Right lobe of liver (tissue), 6 donors: ENCODE measurements around the gene KCTD10. TPM values are rescaled to one million over a fixed set of nuclear protein-coding genes. Genes with fewer than 3 reads are reported as not detected.
"Not testable (repeated sequence)": the region's sequence is repeated elsewhere in the genome, so short reads cannot be mapped to it uniquely, and the experiment has no call there.

Source experiments
- ATAC-seq, 4 donors: fragments of 200-7000 bp; cut with Tn5 transposase; one replicate each; pipeline ENCODE4 v1.9.1; 2020; ENCODE audit warnings: mild to moderate bottlenecking in 4 of 4, moderate library complexity in 4 of 4
- DNase-seq, 3 donors: peaks; one replicate each; pipeline ENCODE4 v3.0.0-alpha.2; 2020
- H3K27ac ChIP-seq, 3 donors: fragments of 200-600 bp; one replicate each; pipeline ENCODE4 v1.8.0; 2022
- H3K27me3 ChIP-seq, 2 donors: fragments of 200-600 bp; one replicate each; pipeline ENCODE4 v1.8.0; 2022
- H3K36me3 ChIP-seq, 4 donors: fragments of 200-600 bp; sonication (generic) in 1 of 4; one replicate each; pipeline versions ENCODE4 v1.5.1 to v1.8.0; 2017 to 2022; ENCODE audit warnings: control low read depth in 1 of 4
- H3K4me1 ChIP-seq, 4 donors: fragments of 200-600 bp; sonication (generic) in 1 of 4; one replicate each; pipeline versions ENCODE4 v1.5.1 to v1.8.0; 2017 to 2022; ENCODE audit warnings: control low read depth in 1 of 4
- H3K4me3 ChIP-seq, 3 donors: fragments of 200-600 bp; one replicate each; pipeline ENCODE4 v1.8.0; 2022
- H3K9me3 ChIP-seq, 4 donors: fragments of 200-600 bp; sonication (generic) in 1 of 4; one replicate each; pipeline versions ENCODE4 v1.5.1 to v1.8.0; 2017 to 2022; ENCODE audit warnings: control low read depth in 1 of 4
- POLR2A ChIP-seq: fragments of 450-650 bp; IDR thresholded peaks from one replicate; pipeline ENCODE4 v1.6.1; 2017; ENCODE audit warnings: antibody characterized with exemption, mild to moderate bottlenecking
- WGBS: methylation state at CpG from one replicate; pipeline ENCODE4 v1.1.6; 2018; ENCODE audit warnings: low coverage, low lambda C conversion rate; ENCODE audit not compliant: insufficient coverage; ENCODE audit errors: missing lambda C conversion rate; 5-methylcytosine and 5-hydroxymethylcytosine counted together
- intact Hi-C, 2 donors: fragments of 100-400 bp; cut with DNase I; formaldehyde crosslinking; loops; one replicate each; pipeline versions ENCODE4 v1.11.2 to v1.14.1; 2022
- total RNA-seq, 6 experiments: library from RNA; depleted of rRNA in 2 of 6; stranded (reverse); fragments of >200 nt in 2 of 6; fragmentation: NEBNext Ultra II Directional in 3 of 6; extraction: Animal tissue kit (Norgen Biotek cat#: 25700) in 3 of 6; gene quantifications; one replicate each; pipeline versions ENCODE4 v1.1.0 to v1.2.4, GENCODE V29; 2016 to 2023
- TF ChIP-seq, protein P1 (sequence below), 4 donors: fragments of 200-600 bp in 3 of 4; fragments of 450-650 bp in 1 of 4; IDR thresholded peaks; one replicate each; pipeline versions ENCODE4 v1.5.1 to v1.8.0; 2016 to 2022; ENCODE audit warnings: antibody characterized with exemption in 4 of 4, mild to moderate bottlenecking in 2 of 4
- donor health status: DM: no; HTN: yes; CAD: no.
- donor health status: DM: no; HTN: no; CAD: no.
- donor health status: DM: no; HTN: no; CAD: no.
- donor health status: DM: no; HTN: yes; CAD: no.
- donor health status: DM: no; HTN: yes; CAD: no.

Gene KCTD10
- total RNA-seq, 6 experiments from 2014 or later, result 5.8 to 20.2 (median 11.6) TPM

GRCh38 chr12:109418848-109419480, 58.1 kb downstream of the KCTD10 start:
- intact Hi-C loops, result no loop called here
- DNase-seq, result no peak
- TF ChIP-seq POLR2A, result no peak
- TF ChIP-seq, protein P1, sequence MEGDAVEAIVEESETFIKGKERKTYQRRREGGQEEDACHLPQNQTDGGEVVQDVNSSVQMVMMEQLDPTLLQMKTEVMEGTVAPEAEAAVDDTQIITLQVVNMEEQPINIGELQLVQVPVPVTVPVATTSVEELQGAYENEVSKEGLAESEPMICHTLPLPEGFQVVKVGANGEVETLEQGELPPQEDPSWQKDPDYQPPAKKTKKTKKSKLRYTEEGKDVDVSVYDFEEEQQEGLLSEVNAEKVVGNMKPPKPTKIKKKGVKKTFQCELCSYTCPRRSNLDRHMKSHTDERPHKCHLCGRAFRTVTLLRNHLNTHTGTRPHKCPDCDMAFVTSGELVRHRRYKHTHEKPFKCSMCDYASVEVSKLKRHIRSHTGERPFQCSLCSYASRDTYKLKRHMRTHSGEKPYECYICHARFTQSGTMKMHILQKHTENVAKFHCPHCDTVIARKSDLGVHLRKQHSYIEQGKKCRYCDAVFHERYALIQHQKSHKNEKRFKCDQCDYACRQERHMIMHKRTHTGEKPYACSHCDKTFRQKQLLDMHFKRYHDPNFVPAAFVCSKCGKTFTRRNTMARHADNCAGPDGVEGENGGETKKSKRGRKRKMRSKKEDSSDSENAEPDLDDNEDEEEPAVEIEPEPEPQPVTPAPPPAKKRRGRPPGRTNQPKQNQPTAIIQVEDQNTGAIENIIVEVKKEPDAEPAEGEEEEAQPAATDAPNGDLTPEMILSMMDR (IDR thresholded peaks at IDR 0.05), result no peak
- no peak overlapping the region for H3K4me3 ChIP-seq
- no peaks in the 10 kb centered on the region for H3K27me3 ChIP-seq
- H3K36me3 ChIP-seq, result no peaks in the 10 kb centered on the region
- ATAC-seq, result no peak
- WGBS, result 72% methylated on average over 4 of the region's 4 CpGs
- no peak overlapping the region for H3K27ac ChIP-seq
- H3K9me3 ChIP-seq, result no peaks in the 10 kb centered on the region
- no peaks in the 10 kb centered on the region for H3K4me1 ChIP-seq

- DNase-seq, H3K27me3 ChIP-seq, intact Hi-C loops, ATAC-seq, H3K27ac ChIP-seq, H3K4me3 ChIP-seq, H3K4me1 ChIP-seq, H3K36me3 ChIP-seq, H3K9me3 ChIP-seq: not testable (repeated sequence)
- WGBS, result 89% methylated on average over 3 of the region's 4 CpGs
These were observed 71.0 kb downstream of the KCTD10 start for GRCh38 chr12:109406147-109406546.

DNA sequence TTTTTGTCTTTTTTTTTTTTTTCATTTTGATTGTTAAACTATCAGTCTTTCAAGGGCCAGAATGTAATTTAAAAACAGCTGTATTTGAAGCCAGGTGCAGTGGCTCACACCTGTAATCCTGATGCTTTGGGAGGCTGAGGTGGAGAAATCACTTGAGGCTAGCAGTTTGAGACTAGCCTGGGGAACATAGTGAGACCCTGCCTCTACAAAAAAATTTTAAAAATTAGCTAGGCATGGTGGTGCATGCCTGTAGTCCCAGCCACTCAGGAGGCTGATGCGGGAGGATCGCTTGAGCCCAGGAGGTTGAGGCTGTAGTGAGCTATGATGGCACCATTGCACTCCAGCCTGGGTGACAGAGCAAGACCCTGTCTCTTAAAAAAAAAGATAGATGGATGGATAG, 72.3 kb downstream of the KCTD10 start:
- DNase-seq, H3K27ac ChIP-seq, H3K4me1 ChIP-seq, H3K4me3 ChIP-seq, H3K9me3 ChIP-seq, ATAC-seq, intact Hi-C loops, H3K36me3 ChIP-seq, H3K27me3 ChIP-seq: not testable (repeated sequence)
- WGBS, result 100% methylated on average over 2 of the region's 2 CpGs

Other genes starting within 250 kb of the KCTD10 start
- under 1 TPM in 4 of 6 experiments, not detected in 2; 0.06 to 0.86 (median 0.15) TPM for gene FOXN4, start 168.0 kb downstream of the KCTD10 start, total RNA-seq
- not detected for gene MYO1H, start 129.4 kb downstream of the KCTD10 start, total RNA-seq
- gene UBE3B, start 334 bp upstream of the KCTD10 start, total RNA-seq, result 10 to 100 TPM; 15.3 to 31.8 (median 22.5) TPM
- 10 to 100 TPM; 42.6 to 99.8 (median 65.2) TPM for gene MMAB, start 96.2 kb upstream of the KCTD10 start, total RNA-seq
- gene MVK, start 96.5 kb upstream of the KCTD10 start, total RNA-seq, result 10 to 100 TPM; 14.2 to 60.0 (median 37.6) TPM
- gene FAM222A, start 236.5 kb upstream of the KCTD10 start, total RNA-seq, result 1 to 10 TPM in 5 of 6 experiments, under 1 TPM in 1; 0.34 to 4.3 (median 1.2) TPM